HT-29 (cell line): ENCODE results near the gene RXFP3. TPM values are rescaled to one million over a fixed set of nuclear protein-coding genes. Genes with fewer than 3 reads are reported as not detected.
"Not testable (repeated sequence)": the region's sequence is repeated elsewhere in the genome, so short reads cannot be mapped to it uniquely, and the experiment has no call there.

Source experiments
- DNase-seq: peaks from one replicate; pipeline ENCODE4 v3.0.0-alpha.2; 2015; ENCODE audit warnings: low spot score
- total RNA-seq: library from RNA; depleted of rRNA; stranded (reverse); fragments of >200 nt; shearing (Covaris generic); gene quantifications from 2 replicates; pipeline ENCODE4 v1.2.3, GENCODE V29; 2014; rRNA removed

RXFP3 gene, protein sequence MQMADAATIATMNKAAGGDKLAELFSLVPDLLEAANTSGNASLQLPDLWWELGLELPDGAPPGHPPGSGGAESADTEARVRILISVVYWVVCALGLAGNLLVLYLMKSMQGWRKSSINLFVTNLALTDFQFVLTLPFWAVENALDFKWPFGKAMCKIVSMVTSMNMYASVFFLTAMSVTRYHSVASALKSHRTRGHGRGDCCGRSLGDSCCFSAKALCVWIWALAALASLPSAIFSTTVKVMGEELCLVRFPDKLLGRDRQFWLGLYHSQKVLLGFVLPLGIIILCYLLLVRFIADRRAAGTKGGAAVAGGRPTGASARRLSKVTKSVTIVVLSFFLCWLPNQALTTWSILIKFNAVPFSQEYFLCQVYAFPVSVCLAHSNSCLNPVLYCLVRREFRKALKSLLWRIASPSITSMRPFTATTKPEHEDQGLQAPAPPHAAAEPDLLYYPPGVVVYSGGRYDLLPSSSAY
- not detected in 2 replicates for total RNA-seq

DNA sequence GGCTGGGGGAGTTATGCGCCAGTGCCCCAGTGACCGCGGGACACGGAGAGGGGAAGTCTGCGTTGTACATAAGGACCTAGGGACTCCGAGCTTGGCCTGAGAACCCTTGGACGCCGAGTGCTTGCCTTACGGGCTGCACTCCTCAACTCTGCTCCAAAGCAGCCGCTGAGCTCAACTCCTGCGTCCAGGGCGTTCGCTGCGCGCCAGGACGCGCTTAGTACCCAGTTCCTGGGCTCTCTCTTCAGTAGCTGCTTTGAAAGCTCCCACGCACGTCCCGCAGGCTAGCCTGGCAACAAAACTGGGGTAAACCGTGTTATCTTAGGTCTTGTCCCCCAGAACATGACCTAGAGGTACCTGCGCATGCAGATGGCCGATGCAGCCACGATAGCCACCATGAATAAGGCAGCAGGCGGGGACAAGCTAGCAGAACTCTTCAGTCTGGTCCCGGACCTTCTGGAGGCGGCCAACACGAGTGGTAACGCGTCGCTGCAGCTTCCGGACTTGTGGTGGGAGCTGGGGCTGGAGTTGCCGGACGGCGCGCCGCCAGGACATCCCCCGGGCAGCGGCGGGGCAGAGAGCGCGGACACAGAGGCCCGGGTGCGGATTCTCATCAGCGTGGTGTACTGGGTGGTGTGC, at the start of gene RXFP3:
TSS of gene RXFP3 (plus strand) at position 6 of the 636 bp plus-strand sequence. CDS start at position 361, 355 bp downstream.
- DNase-seq = no peak

DNA sequence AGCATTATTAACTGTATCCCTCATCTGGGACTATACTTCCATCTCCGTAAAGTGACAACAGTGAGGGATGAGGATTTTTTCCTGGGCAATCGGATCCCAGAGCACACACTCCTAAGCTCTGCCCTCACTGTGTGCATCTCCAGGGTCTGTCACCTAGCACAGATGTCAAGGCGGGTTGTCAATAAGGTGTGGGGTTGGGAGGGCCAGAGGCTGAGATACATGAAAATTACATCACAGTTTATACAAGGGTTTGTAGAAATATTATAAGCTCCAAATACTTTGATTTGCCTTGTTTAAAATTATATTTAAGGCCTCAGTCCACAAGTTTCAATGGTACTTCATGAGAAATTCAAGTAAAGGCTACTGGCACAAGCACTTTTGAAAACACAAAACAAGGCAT, 48.9 kb upstream of the RXFP3 start:
- no peak for DNase-seq

DNA sequence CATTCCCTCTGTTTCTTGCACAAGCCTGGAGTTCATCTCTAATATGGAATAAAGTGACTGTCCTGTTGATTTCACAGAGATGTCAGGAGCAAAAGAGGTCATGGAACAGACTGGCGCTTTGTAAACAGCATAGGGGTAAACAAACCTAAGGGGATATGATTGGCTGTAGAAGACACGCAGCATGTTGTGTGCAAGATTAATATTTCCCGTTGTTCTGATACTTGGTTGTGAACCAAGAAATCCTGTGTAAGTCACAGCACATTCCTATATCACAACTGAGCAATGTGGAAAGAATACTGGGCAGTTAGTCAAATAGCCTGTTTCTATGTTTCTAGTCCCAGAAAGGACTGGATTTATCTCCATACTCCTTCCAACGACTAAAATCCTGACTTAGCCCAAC, 47.6 kb upstream of the RXFP3 start:
- no peak for DNase-seq

DNA sequence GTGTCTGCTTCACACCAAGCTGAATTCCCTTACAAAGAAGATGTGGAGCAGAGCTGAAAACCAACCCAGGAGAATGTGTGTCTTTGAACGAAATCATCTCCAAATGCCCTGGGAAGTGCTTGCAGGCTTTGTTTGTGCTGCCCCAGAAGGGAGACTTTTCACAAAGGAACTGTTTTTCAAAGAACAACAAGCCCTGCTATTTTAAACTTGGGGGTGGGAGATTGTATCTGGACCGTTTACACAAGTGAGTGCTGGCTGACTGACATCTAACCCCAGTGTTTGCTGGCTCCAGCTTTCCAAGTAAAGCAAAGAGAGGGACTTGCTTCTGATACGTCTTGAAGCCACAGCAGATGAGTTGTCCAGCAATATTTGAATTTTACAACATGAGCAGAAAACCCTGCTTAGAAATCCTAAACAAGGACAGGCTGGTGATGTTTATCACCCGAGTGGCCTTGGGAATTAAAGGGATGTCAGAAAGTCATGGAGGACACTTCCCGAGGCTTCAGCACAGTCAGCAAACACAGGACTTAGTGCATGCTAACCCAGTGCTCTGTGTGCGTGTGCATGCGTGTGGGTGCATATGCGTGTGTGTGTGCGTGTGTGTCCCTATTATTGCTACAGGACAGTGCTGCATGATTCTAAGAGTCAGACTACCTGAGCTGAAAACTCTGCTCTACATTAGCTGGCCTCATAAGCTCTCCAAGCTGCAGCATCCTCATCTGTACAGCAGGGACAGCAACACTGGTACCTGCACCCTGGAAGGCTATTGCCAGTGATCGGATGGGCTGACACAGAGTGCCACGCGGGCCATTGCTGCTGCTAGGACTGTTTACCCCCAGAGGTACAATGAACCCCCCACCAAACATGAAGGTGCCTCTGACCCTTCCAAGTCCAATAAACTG, 45.8 kb upstream of the RXFP3 start:
- DNase-seq = no peak

DNA sequence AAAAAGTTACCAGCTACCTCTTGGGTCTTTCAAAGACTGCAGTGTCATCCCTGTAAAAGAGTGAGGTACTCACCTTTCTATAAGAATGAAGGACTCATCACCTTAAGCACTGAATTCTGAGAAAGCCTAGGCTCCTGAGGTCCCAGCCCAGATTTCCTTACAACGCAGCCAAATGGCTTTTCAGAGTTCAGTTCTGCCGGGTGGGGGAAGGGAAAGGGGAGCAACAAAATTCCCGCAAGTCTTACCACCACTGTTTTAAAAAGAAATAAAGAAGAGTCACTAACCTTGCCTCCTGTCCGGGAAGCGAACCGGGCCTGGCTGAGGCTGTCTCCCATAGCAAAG, 44.8 kb upstream of the RXFP3 start:
- DNase-seq = no peak

DNA sequence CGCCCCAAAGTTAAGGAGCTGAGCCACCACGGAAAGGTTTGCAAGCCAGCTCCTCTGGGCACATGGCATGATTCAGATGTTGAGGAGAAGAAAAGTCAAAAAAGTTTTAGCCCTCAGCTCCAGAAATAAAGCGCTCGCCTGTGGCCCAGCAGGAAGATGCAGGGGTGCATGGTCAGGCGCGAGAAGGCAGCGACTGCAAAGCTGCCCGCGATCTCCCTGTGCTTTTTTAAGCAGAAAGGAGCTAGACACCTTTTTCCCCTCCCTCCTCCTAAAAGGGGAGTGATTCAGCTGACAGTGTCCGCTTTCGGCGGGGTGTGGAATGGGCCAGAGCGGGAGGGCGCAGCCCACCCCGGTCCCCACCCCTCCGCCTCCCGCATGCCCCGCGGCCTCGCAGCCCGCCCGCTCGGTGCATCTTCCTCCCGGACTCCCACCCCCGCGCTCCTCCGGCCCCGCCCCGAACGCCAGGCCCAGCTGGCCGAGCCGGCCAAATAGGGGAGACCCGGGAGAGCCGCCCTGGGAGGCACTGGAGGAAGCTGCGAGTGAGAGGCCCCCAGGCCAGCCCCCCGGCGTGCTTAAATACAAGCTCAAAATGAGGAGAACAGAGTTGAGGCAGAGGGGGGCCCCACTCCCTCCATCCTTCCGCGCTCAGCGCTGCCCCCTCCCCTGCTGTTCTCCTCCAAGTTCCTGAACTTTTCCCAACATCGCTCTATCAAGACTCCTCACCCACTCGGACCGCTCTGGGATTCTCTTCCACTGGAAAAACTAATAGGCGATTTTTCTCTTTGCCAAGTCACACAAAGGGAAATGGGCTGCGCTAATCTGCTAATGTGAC, 44.2 kb upstream of the RXFP3 start, which contains the start of gene ADAMTS12:
TSS of gene ADAMTS12 (minus strand) at position 203 of the 832 bp plus-strand sequence. CDS start at position 69, 134 bp downstream.
- DNase-seq = no peak

DNA sequence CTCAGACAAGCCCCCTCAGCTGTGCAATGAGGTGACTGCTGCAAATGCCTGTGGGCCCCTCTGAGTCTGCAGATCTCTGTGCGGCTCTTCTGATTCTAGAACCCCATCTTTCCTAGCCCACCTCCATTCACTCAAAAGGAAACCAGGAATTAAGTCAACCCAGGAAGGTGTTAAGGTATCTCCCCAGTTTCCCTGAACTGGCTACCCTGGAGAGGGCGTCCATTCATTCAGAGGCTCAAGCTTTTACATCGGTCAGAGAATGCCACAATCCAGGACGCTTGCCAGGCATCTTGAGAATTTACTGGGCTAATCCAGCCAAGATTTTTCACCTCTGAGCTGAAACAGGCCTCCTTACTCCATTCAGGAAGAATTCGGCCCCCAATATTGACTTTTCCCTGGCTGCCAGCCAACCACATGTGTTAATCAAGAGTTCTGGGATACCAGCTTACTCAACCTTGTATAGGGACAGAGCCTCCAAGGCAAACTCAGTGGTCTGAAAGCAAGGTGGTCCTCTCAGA, 43.5 kb upstream of the RXFP3 start:
- DNase-seq = peak; percentile 7

DNA sequence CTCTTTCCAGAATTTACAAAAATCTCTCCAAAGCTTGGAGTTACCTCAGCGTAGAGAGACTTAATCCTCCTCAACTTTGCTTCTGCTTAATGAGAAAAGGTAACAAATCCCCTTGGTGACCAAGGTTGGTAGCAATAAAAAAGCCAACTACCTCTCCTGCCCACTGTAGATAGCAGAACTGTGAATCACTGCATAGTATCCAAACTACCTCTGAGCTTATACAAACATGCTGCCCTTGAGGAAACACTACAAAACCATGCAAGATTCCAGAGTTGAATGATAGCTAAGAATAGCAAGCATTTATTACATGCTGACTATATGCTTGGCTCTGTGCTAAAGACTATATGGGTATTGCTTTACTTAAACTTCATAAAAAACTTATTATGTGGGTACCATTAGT, 41.6 kb upstream of the RXFP3 start:
- DNase-seq = no peak

DNA sequence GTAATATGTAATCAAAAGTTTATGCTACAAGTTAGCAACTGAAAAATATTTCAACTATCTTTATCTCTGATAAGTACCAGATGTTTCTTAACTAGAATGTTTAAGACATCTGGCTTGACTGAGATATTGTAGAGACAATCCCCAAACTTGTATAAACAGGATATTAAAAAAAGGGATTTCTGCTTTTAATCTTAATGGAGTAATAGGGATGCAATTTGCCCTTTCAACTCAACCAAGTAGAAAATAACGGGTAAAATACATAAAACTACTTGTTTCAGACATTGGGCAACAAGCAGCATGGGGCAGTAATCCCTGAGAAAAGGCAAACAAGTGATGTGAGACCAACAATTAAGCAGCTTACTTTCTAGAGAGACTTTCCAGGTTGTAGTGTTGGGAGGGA, 35.0 kb upstream of the RXFP3 start:
- no peak for DNase-seq

DNA sequence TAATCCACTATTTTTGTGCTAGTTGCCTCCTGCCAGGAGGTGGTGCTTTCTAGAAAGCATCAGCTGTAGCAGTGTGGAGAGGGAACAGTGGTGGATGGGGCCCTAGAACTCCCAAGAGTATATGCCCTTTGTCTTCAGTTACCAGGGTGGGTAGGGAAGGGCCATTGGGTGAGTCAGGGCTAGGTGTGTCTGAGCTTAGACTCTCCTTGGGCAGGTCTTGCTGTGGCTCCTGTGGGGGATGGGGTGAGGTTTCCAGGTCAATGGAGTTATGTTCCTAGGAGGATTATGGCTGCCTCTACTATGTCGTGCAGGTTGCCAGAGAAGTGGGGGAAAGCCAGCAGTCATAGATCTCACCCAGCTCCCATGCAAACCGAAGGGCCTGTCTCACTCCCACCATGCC, 33.1 kb upstream of the RXFP3 start:
- DNase-seq = peak; percentile 6

DNA sequence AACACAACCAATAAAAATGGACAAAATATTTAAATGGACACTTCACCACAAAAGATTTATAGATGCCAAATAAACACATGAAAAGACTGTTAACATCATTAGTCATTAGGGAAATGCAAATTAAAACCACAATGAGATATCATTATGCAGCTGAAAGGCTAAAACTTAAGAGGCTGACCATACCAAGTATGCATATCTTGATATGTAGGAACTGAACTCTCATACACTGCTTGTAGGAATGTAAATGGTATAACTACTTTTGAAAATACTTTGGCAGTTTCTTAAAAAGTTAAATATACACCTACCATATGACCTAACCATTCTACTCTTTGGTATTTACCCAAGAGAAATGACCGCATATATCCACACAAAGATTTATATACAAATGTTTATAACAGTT, 30.8 kb upstream of the RXFP3 start:
- no peak for DNase-seq

DNA sequence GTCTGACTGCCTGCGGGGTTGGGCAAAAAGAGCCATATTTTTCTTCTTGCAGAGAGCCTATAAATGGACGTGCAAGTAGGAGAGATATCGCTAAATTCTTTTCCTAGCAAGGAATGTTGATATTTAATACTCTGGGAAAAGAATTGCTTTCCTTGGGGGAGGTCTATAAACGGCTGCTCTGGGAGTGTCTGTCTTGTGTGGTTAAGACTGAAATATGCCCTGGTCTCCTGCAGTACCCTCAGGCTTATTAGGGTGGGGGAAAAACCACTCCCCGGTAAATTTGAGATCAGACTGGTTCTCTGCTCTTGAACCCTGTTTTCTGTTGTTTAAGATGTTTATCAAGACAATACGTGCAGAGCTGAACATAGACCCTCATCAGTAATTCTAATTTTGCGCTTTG, 29.9 kb upstream of the RXFP3 start:
- DNase-seq = not testable (repeated sequence)

DNA sequence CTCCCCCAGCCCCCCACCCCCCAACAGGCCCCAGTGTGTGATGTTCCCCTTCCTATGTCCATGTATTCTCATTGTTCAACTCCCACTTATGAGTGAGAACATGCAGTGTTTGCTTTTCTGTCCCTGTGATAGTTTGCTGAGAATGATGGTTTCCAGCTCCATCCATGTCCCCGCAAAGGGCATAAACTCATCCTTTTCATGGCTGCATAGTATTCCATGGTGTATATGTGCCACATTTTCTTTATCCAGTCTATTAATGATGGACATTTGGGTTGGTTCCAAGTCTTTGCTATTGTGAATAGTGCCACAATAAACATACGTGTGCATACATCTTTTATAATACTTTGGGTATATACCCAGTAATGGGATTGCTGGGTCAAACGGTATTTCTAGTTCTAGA, 21.3 kb upstream of the RXFP3 start:
- DNase-seq = not testable (repeated sequence)

DNA sequence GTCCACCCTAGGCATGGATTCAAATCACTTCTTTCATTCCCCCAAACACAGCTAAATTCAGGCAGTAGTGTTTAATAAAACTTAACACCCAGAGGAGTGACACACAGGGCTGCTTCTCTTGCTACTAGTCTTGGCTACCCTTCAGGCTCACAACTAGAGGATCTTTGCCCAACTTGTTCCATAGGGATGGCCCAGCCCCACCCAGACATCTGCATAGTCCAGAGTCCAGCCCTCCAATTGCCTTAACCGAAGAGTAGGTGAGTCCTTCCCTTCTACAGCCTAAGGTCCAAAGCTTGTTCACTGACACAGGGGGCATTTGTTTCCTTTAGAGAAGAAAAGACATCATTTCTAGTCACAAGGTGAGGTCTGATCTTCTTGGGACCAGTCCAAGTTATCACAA, 15.2 kb upstream of the RXFP3 start:
- peak; percentile 13 for DNase-seq

DNA sequence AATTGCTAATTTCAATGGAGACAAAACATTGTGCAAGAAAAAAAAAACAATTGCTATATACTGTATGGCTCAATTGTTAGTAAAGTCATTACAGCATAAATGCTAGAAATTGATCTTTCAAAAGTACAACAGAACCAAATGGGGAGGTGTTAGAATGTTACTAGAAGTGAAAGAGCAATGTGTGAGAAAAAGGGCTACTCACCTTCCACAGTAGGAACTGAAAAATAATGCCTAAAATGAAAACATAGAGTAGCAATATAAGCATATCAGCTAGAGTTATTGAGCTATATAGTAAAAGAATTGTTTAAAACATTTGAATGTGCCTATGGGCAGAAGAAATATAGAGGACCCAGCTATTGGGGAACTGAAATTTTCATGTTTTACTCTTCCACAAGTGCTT, 10.9 kb upstream of the RXFP3 start:
- DNase-seq = no peak

DNA sequence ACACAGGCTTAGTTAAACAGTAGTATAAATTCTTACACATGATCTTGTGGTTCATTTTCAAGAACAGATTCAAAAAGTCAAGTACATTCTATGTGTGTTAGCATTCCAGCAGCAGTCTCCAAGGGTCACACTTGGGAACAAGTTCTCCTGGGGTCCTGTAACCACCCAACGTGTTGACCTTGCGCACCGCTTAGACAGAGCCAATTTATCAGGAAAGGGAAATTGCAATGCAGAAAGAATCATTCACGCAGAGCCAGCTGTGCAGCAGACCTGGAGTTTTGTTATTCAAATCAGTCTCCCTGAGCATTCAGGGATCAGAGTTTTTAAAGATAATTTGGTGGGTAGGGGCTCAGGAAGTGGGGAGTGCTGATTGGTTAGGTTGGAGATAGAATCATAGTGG, 8.5 kb upstream of the RXFP3 start:
- no peak for DNase-seq

DNA sequence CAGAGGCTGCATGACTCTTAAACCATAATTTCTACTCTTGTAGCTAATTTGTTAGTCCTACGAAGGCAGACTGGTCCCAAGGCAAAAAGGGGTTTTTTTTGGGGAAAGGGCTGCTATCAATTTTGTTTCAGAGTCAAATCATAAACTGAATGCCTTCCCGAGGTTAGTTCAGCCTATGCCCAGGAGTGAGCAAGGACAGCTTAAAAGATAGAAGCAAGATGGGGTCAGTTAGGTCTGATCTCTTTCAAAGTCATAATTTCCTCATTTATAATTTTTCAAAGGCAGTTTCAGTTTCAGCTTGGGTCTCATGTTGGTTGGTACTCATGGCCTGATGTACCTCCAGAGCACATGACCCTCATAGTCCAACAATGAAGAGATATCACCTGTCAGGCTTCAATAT, 7.9 kb upstream of the RXFP3 start:
- no peak for DNase-seq

DNA sequence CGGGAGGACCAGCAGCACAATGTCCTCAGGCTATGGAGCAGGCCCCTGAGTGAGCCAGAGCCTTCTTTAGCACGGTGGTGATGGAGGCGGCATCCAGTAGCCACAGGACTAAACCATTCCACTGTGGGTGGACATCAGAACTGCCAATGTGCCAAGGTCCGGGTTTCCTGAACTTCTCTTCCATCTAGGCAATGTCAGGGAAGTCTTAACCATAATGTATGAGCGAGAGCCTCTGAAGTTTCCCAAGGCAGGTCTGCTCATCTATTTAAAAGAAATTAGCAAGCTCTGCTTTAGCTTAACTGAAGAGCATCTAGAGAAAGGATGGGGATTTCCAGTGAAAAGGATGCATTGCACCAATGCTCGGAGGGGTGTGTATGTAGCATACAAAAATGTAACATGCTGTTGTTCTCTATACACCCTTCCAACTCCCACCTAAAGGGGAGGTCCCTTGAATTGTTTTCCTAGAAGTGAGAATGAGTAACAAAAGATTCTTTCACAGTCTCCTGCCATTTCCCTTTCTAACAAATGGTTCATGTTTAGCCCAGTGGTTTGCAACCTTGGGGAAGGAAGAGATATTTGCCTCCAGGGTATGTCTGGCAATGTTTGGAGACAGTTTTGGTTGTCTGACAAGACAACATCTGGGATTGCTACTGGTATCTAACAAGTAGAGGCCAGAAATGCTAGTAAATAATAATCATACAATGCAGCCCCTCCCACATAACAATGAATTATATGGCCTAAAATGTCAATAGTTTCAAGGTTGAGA, 6.1 kb upstream of the RXFP3 start:
- no peak for DNase-seq

DNA sequence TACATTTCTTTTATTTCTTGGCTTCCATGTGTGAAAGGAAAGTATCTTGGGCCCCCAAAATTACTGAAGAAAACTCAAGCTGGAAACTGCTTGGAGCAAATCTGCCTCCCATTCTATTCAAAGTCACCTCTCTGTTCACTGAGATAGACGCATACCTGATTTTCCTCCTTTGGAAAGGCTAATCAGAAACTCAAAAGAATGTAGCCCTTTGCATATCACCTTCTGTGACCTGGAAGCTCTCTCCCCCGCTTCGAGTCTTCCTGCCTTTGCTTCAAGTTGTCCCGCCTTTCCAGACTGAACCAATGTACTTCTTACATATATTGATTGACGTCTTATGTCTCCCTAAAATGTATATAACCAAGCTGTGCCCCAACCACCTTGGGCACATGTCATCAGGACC, 5.0 kb upstream of the RXFP3 start:
- DNase-seq = no peak

DNA sequence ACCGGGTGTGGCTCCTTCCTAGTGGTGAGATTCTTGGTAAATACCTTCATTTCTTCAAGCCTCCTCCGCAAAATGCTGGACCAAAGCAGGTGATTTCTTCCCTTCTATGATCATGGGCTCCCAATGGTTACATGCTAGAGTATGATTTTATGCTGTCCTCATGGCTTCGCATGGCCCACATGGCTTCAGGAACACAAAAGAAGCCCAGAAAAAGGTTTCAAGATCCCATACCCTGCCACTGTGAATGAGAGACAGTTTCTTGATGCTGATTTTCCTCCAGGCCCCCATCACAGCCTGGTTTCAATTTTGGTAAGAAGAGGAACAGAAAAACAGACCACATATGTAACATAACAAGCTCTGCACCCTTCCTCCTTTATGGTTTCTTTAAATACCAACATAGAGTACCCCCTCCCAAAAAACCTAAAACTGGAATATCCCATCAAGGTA, 2.4 kb upstream of the RXFP3 start:
- DNase-seq = no peak
